Panc1 (cell line): ENCODE data around the gene FBP1.

ENCODE experiments used
- CTCF ChIP-seq: fragments of 450-650 bp; IDR thresholded peaks from 2 replicates; pipeline ENCODE4 v1.5.1; 2017; ENCODE audit warnings: mild to moderate bottlenecking
- POLR2AphosphoS5 ChIP-seq: IDR thresholded peaks from 2 replicates; pipeline ENCODE4 v1.6.1; 2012; ENCODE audit warnings: mild to moderate bottlenecking, low read depth, low read length, moderate library complexity
- REST ChIP-seq, 2 experiments: IDR thresholded peaks; 2 replicates each; pipeline ENCODE4 v1.6.1; 2011 to 2012; ENCODE audit warnings: low read depth in 2 of 2, control low read depth in 1 of 2, low read length in 1 of 2, mild to moderate bottlenecking in 1 of 2, moderate library complexity in 1 of 2; ENCODE audit not compliant: insufficient read depth in 1 of 2
- SIN3A ChIP-seq: IDR thresholded peaks from 2 replicates; pipeline ENCODE4 v1.6.1; 2012; ENCODE audit warnings: low read depth, mild to moderate bottlenecking, low read length, moderate library complexity, borderline replicate concordance; ENCODE audit not compliant: insufficient read depth
- TCF7L2 ChIP-seq: IDR thresholded peaks from 2 replicates; pipeline ENCODE4 v1.6.1; 2011; ENCODE audit warnings: mild to moderate bottlenecking, low read depth, low read length, inconsistent platforms

GRCh38 chr9:94680020-94680419 is 40.7 kb upstream of the FBP1 start:
- TF ChIP-seq CTCF (no peak), REST (IDR thresholded peaks at IDR 0.05; ENCODE audit: insufficient read depth in 1 of 2, low read depth in 2 of 2, low read length in 1 of 2) (no peak), SIN3A (no peak), POLR2AphosphoS5 (no peak), TCF7L2 (no peak)
